GM18511 (cell line): ENCODE results near the gene RPP25L.

Experiments used
- ATAC-seq: cut with Tn5 transposase; IDR thresholded peaks from one replicate; pipeline ENCODE4 v1.9.1; 2021; ENCODE audit warnings: mild to moderate bottlenecking, moderate library complexity; ENCODE audit not compliant: unreplicated experiment

Gene RPP25L

GRCh38 chr9:34638138-34638445 lies 26.2 kb upstream of the RPP25L start:
- ATAC-seq = no peak

GRCh38 chr9:34637356-34638137 lies 25.6 kb upstream of the RPP25L start, which contains the start of gene SIGMAR1:
TSS of gene SIGMAR1 (minus strand) at chr9:34637787. CDS start at chr9:34637697, 90 bp downstream.
- peak; percentile 86 for ATAC-seq

- ATAC-seq = peak; percentile 27
Measured at GRCh38 chr9:34636791-34637355, 25.0 kb upstream of the RPP25L start.

- ATAC-seq = no peak
Measured at GRCh38 chr9:34635556-34635955, 23.7 kb upstream of the RPP25L start.

GRCh38 chr9:34634551-34635248 lies 22.8 kb upstream of the RPP25L start:
- ATAC-seq = no peak

GRCh38 chr9:34633851-34634550 lies 22.1 kb upstream of the RPP25L start:
- ATAC-seq = no peak

GRCh38 chr9:34633166-34633565 lies 21.3 kb upstream of the RPP25L start:
- ATAC-seq = no peak

GRCh38 chr9:34630402-34631154 lies 18.7 kb upstream of the RPP25L start:
- ATAC-seq = no peak

GRCh38 chr9:34629491-34629808 lies 17.6 kb upstream of the RPP25L start:
- no peak for ATAC-seq

- ATAC-seq = peak; percentile 58
Measured at GRCh38 chr9:34628656-34629490, 17.0 kb upstream of the RPP25L start, which contains the start of gene ARID3C. TSS of gene ARID3C (minus strand) at chr9:34629066. CDS start at chr9:34628014, 1,052 bp downstream.

GRCh38 chr9:34627716-34628655 lies 16.1 kb upstream of the RPP25L start:
- peak; percentile 14 for ATAC-seq

- ATAC-seq = no peak
Measured at GRCh38 chr9:34625186-34625486, 13.2 kb upstream of the RPP25L start.

GRCh38 chr9:34624475-34625185 lies 12.7 kb upstream of the RPP25L start:
- ATAC-seq = no peak

- no peak for ATAC-seq
Measured at GRCh38 chr9:34623374-34624235, 11.7 kb upstream of the RPP25L start.

- peak; percentile 99 for ATAC-seq
Measured at GRCh38 chr9:34620061-34620994, 8.4 kb upstream of the RPP25L start, which contains the start of gene DCTN3. TSS of gene DCTN3 (minus strand) at chr9:34620495. CDS start at chr9:34620464, 31 bp downstream.

GRCh38 chr9:34615132-34615531 lies 3.2 kb upstream of the RPP25L start:
- no peak for ATAC-seq
